Measurements from ENCODE around the gene TBC1D1.

The TBC1D1 gene

DNA sequence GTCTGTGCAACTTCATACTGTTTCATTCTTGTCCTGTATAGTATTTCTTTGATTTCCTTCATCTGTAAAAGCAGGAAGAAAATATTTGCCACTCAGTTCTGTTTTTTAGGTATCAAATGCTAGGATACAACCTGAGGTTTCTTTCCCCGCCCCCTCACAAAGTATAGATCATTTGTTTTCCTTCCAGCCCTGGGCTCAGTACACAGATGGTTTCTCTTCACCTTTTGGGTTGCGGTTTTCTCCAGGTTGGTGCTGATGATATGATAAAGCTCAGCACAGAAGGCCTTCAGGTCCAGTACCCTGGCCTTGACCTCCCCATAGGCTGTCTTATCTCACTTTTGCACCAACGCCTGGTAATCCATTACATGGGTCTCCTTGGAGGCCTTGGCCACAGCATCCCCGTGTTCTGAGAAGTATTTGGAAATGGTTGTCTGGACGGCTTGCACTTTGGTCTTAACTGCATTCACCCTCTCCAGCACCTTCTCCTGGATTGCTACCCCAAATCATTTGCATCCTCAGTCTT, 104.5 kb downstream of the TBC1D1 start:
- no peak for DNase-seq

DNA sequence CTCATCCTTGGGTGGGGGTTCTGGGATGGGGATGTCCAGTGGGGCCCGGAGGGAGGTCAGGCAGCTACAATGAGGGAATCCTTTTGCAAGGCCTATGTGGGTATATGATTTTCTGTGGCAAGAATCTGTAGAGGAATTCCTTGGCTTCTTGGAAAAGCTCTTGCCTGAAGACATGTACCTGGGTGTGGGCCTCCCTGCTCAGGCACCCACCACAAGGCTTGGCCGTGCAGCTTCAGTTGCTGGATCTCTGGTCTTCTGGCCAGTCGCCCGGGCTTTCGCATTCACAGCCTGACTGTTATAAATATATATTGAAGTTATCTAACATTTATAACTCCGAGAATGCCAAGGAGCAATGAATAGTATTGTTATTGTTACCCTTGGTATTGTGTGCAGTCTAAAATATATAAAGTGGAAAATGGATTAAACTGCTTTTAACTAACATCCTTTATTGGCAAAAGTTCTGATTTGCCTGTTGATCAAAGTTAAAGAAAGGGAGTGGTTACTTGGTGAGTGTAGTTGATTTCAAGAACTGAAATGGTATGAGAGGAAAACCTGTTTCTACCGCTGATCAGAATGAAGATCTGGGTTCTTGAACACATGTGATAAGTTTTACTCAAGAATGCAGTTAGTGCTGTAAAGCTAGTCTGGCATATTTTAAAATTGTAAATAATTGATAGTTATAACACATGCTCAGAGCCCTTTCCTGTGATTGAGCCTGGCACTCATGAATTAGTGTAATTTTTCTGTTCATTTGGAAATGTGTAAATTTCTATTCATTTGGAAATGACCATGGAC, 105.3 kb downstream of the TBC1D1 start:
- no peak for DNase-seq

DNA sequence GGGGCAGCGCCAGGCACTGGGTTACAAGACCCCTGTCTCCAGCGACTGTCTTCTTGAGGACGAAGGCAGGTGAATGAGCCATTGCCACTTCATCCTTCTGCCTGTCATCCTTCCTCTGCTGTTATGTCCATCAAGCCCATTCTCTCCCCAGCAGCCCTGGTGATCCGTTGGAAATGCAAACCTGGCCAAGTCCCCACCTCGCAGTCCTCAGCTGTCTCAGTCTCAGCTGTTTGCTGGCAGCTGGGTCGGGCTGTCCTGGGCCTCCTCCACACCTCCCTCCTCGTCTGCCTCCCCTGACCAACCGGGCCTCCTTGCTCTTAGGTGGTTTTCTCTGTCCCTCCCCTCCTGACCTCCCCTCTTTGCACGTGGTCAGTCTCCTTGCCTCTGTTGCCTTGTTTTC, 107.3 kb downstream of the TBC1D1 start:
- DNase-seq, result no peak

DNA sequence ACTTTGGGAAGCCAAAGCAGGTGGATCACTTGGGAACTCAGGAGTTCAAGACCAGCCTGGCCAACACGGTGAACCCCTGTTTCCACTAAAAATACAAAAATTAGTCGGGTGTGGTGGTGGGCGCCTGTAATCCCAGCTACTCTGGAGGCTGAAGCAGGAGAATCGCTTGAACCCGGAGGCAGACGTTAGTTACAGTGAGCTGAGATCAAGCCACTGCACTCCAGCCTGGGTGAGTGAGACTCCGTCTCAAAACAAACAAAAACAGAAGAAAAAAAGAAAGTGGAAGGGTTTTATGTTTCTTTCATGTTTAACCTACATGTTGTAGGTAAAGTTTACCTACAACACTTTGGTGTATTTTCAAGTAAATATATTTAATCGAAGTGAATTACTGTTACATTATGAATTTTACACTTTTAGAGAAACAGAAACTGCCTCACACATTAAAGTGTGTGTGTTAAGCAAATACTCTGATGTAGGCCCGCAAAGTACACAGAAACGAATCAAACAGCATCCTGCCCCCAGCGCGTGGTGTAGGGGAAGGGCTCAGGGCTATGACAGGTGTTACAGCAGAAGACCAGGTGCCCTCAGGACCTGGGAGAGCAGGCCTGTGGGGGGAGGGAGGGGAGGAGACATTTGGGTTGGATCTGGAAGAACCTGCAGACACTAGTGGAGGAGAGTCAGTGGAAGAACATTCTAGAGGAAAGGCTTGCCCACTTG, 108.3 kb downstream of the TBC1D1 start:
- DNase-seq, result no peak

DNA sequence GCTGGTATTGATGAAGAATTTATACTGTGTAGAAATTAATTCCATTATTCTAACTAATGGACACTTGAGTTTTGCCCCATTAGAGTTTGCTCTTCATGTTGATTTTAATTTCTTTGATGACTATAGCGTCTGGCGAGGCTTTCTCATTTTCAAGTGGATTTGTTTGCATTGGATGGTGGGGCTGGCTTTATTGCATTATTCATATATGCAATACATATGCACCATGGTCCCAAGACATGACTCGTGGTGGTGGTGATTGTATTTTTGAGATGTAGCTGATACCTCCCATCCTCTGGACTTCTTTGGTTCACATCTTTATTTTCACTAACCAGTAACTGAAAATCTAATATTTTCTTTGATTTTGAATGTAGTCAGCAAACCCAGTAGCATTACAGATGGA, 109.1 kb downstream of the TBC1D1 start:
- no peak for DNase-seq

DNA sequence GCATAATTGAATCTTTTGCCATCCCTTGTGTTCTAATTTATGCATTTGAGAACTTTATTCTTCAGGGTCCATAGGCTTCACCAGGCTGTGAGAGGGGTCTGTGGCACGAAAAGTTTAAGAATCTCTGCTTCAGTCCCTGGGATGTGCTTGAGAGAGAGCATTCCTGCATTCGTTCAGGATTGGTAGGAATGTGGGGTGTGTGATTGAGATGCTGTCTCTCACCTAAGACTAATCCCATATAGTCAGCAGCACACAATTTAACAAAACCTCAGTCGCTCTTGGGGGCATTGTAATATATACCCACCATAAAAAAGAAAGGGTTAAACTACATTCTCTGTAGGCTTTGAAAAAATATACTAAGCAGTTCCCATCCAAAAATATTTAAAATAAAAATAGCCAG, 111.0 kb downstream of the TBC1D1 start:
- DNase-seq, result no peak

DNA sequence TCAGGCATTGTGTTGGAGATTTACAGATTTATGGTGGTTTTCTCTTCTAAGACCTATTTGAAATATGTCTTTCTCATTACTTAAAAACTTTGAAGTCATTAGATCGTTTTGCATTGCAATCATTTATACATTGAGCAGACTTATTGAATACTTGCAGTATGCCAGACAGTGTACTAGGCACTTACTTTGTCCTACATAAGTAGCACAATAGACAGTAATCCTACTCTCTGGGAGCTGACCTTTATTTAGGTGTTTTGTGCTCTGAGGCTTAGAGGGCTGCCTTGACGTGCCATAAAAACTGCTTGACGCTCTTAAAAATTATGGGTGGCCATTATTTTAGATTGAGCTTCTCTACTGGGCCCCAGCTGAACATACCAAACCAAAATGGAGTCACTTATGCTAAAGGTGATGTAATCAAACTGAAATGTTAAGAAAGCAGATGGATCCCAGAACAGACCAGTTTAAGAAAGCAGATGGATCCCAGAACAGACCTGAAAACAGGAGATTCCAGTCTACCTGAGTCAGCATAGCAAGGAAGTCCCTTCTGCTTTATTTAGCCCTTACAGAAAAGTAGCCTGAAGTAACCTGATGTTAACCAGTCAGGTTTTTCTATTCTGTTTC, 111.7 kb downstream of the TBC1D1 start:
- no peak for DNase-seq

DNA sequence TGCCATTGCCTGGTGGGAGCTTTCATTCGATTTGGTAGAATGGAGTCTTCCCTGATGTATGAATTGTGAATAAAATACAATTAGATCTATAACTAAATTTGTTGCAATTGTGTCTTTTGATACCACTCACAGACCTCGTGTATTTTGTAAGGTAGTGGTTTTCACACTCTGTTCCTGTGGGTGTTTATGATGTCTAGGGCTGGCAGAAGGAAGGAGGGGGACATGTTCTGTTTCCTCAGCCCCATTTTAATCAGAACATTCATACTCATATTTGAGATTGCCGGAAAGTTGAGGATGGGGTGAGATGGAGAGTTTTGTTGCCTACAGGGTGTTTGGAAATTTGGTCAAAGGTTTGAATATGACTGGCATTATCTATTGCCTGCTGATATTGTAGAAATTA, 112.2 kb downstream of the TBC1D1 start:
- no peak for DNase-seq

DNA sequence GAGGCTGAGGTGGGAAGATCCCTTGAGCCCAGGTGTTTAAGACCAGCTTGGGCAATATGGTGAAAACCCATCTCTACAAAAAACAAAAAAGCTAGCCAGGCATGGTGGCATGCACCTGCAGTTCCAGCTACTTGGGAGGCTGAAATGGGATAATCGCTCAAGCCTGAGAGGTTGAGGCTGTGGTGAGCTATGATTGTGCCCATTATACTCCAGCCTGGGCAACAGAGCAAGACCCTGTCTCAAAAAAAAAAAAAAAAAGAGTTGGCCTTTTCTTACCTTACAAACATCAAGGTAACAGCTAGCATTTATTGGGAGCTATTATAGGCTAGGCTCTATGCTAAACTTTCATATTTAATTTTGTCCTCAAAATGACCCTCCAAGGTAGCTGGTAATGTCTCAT, 112.7 kb downstream of the TBC1D1 start:
- no peak for DNase-seq

DNA sequence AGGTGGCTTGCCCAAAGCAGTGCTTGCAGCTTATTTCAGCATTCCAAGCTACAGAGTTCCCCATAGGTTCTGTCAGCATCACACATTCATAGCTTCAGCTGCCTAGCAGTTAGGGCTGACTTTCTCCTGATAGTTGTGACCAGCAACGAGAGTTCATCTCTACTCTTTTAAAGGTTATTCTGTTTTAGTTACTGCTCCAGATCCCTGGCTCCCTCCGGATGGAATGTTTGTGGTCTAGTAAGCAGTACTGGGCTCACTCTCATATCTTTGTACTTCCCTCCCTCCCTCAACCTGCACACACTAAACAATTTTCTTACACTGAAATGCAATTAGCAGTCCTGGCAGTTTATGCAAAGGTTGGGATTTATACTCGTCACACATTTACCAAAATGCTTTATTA, 113.2 kb downstream of the TBC1D1 start:
- no peak for DNase-seq

DNA sequence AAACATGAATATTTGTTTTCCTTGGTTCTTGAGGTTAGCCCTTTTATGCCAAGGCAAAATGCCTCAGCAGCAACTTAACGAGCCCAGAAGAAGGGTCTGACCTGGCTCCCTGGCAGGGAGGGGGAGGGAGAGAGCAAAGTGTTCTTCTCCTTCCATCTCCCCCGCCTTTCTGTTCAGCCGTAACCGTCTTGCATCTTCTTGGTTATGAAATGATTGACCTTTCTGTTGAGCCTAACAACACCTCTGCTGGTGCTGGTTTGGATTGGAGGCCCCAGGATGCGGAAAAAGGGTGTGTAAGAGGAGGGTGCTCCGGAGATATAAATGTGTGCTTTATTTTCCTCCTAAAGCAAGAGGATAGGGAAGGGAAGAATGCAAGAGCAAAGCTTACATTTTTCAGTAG, 114.0 kb downstream of the TBC1D1 start:
- DNase-seq, result no peak

DNA sequence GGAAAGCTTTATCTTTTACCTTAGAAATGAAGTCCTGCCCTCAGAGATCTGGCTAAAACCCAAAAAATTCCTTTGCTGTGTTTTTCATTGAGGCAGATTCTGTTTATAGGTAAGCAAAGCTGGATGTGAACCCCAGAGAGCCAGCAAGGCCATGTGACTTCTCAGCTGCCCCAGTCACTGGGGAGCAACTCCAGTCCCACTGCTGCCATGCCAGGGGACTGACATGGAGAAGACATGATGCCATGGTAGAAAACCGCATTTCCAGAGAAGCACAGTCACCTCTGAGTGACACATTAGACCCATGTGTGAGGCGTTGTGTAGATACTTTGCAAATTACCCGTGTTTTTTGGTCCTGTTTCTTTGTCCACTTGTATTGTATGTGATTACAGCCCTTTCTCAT, 114.8 kb downstream of the TBC1D1 start:
- no peak for DNase-seq

DNA sequence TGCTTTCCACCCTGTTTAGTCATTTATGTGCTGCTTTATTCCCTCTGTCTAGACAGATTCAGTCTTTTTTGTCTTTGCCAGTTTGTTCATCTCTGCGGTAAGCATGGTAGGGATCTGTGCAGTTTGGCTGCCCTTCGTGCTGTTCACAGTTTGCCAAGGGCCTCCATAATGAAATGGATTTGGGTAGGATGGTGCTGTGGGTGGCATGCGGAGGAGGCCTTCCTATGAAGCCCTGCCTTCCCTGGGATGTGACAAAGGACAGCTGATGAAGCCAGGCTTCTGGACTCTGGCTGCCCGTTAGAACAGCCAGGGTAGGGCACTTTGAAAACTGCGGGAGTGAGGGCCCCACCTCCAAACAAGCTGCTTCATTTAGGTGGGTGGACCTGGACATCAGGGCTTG, 116.8 kb downstream of the TBC1D1 start:
- DNase-seq, result no peak

DNA sequence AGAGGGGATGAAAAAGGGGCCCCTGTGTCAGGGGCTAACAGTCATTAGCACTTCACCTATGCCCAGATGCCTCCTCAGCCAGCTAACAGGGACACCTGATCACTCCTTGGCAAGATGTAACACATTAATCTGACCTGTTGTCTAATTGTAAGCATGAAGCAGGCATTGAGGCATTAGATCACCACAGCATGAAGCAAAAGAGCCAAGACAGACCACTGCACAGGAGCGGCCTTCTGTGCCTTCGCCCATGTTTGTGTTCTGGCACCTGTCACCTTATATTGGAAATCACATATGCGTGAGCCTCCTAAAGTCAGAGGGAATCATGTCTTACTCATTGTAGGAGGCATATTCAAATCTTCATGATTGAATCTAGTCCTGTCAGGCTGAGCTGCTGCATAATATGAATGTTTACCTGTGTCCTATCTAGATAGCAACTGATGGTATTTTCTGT, 117.7 kb downstream of the TBC1D1 start:
- no peak for DNase-seq

DNA sequence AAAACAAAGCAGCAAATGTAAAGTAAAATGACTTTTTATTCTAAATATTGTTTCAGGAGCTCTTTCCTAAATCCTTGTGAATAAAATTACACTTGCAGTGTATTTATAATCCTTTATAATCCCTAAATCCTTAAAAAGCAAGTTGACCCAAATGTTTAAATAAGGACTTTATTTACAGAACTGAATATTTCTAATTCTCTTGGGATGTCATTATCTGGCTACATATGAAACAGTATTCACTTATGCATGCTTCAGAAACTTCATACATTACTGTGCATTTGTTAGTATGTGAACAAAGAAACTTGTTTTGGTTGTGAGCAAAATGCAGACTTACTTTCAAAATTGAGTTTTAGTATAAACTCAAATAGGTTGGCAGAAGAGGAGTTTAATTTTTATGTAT, 118.5 kb downstream of the TBC1D1 start:
- DNase-seq, result no peak

DNA sequence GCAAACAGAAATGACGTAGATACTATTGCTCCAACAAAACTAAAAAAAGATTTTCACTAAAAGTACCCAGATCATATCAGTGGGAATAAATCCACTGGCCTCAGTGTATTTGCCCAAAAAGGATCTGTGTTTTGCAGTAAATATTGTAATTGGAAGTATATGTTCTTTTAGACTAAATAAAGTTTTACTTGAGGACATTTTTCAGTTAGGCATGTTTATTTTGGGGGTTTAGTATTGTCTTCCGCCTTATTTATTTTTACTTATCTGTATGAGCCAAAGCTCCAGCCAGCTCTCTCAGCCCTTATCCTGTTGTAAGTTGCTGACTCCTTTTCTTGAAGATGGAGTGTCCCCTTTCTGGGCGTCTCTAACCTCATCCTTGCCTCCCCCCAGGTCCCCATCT, 119.1 kb downstream of the TBC1D1 start:
- no peak for DNase-seq

DNA sequence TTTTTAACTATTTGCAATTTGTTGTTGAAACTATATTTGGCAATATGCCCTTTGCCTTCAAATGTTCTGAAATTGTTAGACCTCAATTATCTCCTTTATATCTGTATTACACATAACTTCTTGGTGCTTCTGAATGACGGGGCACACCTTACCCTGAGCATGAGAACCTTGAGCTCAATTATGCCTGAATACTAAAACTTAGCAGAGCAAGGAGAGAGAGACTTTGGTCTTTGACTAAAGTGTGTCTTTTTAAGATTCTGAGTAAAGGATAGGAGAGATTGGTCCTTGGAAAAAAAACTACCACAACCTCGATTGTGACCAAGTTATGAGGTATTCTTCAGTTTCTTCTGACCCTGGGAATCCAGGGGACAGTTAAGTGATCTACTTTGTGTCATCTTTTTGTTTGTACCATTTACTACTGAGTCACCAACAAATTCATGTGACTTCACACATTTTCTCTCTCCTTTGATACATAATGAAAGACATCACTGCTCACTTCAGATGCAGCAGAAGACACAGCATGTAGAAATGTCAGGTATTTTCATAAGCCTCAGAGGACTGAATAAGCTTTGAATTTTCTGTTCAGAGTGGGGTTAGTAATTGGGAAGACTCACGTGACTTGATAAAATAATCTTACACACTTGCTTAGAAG, 120.8 kb downstream of the TBC1D1 start:
- DNase-seq, result no peak

DNA sequence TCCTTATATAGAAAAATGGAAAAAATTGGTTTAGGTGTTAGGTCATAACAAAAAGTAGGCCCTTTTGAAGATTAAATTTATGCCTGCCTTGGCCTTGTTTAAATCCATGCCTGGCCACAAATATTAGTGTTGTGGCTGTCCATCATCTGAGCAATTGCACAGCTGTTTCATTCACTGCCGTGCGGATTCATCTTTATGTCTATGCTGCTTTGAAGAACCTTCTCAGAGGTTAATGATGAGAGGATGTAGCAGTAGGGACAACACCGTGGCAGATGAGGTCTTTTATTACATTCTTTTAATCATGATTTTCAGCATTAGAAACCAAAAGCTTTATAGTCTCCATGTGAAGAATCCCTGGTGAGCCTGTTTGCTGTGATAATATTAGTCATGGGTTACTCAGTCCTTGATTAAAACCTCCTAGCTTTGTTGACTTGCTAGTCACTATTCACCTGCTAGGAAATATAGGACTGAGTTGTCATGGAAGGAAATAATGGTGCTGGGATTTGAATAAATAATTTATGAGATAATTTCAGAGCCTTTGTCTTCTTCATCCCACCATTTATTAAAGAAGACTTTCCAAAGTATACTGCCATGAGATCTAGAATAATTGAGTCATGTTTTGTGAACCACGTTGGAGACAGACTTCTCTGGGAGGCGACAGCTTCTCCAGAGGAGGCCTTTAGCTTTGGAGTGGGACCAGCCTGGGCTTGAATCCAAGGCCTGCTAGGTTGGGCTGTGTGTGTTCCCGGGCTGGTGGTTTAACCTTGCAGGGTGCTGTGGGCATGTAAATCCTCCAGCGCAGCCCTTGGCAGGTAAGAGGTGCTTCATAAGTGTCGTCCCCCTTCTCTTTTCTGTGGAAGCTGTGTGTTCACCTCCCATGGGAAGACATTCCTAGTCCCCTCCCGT, 122.8 kb downstream of the TBC1D1 start:
- no peak for DNase-seq

DNA sequence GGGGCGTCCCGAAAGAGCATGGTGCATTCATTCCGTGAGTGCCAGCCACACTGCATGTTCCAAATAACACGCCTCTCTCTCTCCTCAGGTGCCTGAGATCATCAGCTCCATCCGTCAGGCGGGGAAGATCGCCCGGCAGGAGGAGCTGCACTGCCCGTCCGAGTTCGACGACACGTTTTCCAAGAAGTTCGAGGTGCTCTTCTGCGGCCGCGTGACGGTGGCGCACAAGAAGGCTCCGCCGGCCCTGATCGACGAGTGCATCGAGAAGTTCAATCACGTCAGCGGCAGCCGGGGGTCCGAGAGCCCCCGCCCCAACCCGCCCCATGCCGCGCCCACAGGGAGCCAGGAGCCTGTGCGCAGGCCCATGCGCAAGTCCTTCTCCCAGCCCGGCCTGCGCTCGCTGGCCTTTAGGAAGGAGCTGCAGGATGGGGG, 123.6 kb downstream of the TBC1D1 start:
- DNase-seq, result no peak

DNA sequence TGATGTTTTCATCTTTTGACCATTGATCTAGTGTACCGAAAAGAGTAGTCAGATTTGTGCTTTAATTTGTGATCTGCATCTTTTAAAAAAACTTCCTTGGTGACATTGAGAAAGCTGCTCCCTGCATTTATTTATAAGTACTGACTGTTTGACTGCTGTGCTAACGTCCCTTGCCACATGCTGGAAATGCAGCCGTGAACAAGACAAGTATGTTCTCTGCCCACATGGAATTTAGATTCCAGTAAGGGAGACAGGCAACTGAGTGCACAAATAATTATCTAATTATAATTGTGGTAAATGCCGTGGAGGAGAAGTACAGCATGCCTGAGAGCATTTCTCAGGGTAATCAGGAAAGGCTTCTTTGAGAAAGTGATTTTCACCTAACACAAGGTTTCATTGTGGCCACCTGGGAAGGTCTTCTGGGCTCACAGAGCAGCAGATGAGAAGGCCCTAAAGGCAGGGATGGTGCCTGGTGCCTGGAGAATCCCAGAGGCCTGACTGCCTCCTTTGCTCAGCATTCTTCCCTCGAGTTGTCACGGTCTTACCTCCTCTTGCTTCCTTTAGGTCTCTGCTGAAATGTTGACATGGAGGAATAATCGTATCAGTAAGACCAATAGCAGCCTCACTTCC, 125.1 kb downstream of the TBC1D1 start:
- no peak for DNase-seq

DNA sequence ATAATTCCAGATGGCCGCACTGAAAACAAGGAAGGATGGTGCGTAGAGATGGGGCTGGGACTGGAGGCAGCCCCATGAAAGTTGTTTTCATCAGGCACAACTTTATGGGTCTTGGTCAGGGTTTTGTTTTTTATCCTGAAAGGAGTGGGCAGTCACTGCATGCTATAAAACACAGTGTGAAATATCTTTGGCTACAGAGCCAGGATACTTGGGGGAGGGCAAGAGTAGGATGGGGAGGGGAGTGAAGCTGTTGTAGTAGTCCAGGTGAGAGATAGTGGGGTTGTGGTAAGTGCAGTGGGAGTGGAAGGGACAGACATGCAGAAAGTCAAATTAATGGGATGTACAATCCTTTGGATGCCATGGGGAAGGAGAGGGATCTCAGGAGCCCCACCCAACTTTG, 125.8 kb downstream of the TBC1D1 start:
- no peak for DNase-seq

DNA sequence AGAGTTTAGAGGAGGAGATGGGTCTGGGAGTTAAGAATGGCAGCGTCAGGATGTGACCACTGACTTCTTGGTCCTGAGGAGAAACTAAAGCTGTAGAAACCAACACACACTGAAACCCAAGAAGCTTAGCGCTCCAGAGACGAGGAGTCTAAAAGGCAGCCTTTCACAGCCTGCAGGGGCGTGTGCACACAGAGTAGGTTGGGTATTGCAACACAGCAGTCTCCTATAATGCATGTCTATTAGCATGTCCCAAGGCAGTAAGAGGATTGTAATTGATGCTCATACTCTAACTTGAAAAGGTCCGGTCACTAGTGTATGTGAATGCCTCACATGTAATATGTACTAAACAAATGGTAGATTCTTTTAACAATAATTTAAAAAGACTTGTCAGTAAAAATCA, 126.7 kb downstream of the TBC1D1 start:
- DNase-seq, result no peak
